IMR-90 (cell line): ENCODE measurements around the gene AKAP12. TPM values are rescaled to one million over a fixed set of nuclear protein-coding genes. Genes with fewer than 3 reads are reported as not detected.

Experiments
- ATAC-seq: fragments of 200-7000 bp; cut with Tn5 transposase; 2 replicates; pipeline ENCODE4 v1.9.1; 2020; ENCODE audit warnings: low read depth, mild to moderate bottlenecking, moderate library complexity
- BruUV-seq: library from RNA; stranded (reverse); fragments of 400-500 nt; replicated peaks from 2 replicates; lab custom pipeline; 2021; lab: Mats Ljungman, UMichigan
- CTCF ChIA-PET: fragments of 300-600 bp; formaldehyde crosslinking; extraction: SDS; loops from one replicate; lab custom pipeline; 2021; ENCODE audit warnings: antibody characterized with exemption; lab: Yijun Ruan, JAX
- POLR2A ChIA-PET: fragments of 300-600 bp; sonication (Branson Sonifier 250); formaldehyde crosslinking; loops from one replicate; lab custom pipeline; 2022; ENCODE audit warnings: antibody characterized with exemption; ENCODE audit not compliant: unreplicated experiment; lab: Charles Lee
- DNase-seq: peaks from one replicate; pipeline ENCODE4 v3.0.0; 2013
- H2AFZ ChIP-seq: replicated peaks from 2 replicates; pipeline ENCODE3; 2013; ENCODE audit warnings: low read length, mild to moderate bottlenecking; ENCODE audit not compliant: poor library complexity
- H2AK5ac ChIP-seq: 2 replicates; pipeline ENCODE4 v1.6.1; 2013; ENCODE audit warnings: low read depth, low read length, inconsistent platforms
- H2AK9ac ChIP-seq: replicated peaks from 2 replicates; pipeline ENCODE3; 2013; ENCODE audit warnings: mild to moderate bottlenecking, low read depth, low read length, moderate library complexity; ENCODE audit not compliant: poor library complexity
- H2BK120ac ChIP-seq: 2 replicates; pipeline ENCODE4 v1.6.1; 2013; ENCODE audit warnings: low read depth, low read length, inconsistent platforms
- H2BK15ac ChIP-seq: 3 replicates; pipeline ENCODE4 v1.6.1; 2013; ENCODE audit warnings: low read depth, low read length, inconsistent platforms
- H2BK20ac ChIP-seq: 2 replicates; pipeline ENCODE4 v1.6.1; 2013; ENCODE audit warnings: low read depth, mild to moderate bottlenecking, inconsistent platforms, low read length, moderate library complexity
- H2BK5ac ChIP-seq: 2 replicates; pipeline ENCODE4 v1.6.1; 2013; ENCODE audit warnings: mild to moderate bottlenecking, low read depth, low read length, inconsistent platforms; ENCODE audit not compliant: poor library complexity, severe bottlenecking
- H3K14ac ChIP-seq: replicated peaks from 2 replicates; pipeline ENCODE4 v1.6.1; 2013; ENCODE audit warnings: low read depth, low read length, inconsistent platforms
- H3K18ac ChIP-seq: 2 replicates; pipeline ENCODE4 v1.6.1; 2013; ENCODE audit warnings: low read depth, low read length, control low read depth
- H3K23ac ChIP-seq: 2 replicates; pipeline ENCODE4 v1.6.1; 2013; ENCODE audit warnings: low read depth, low read length, inconsistent platforms
- H3K27ac ChIP-seq: 2 replicates; pipeline ENCODE4 v1.5.1; 2013; ENCODE audit warnings: mild to moderate bottlenecking, control low read depth, low read length; ENCODE audit not compliant: insufficient read depth
- H3K27me3 ChIP-seq: 2 replicates; pipeline ENCODE4 v1.6.1; 2013; ENCODE audit warnings: low read length; ENCODE audit not compliant: control insufficient read depth, insufficient read depth
- H3K36me3 ChIP-seq: 2 replicates; pipeline ENCODE4 v1.6.1; 2013; ENCODE audit warnings: low read length, mixed read lengths; ENCODE audit not compliant: control insufficient read depth, insufficient read depth
- H3K4ac ChIP-seq: 2 replicates; pipeline ENCODE4 v1.6.1; 2013; ENCODE audit warnings: low read depth, low read length, inconsistent platforms
- H3K4me1 ChIP-seq: 2 replicates; pipeline ENCODE4 v1.6.1; 2013; ENCODE audit warnings: low read length, mixed read lengths; ENCODE audit not compliant: control insufficient read depth, insufficient read depth
- H3K4me2 ChIP-seq: 2 replicates; pipeline ENCODE4 v1.6.1; 2013; ENCODE audit warnings: low read depth, mild to moderate bottlenecking, control low read depth, low read length, moderate library complexity
- H3K4me3 ChIP-seq: 2 replicates; pipeline ENCODE4 v1.5.1; 2013; ENCODE audit warnings: low read depth, mild to moderate bottlenecking, control low read depth, low read length, moderate library complexity; ENCODE audit not compliant: insufficient read depth
- H3K56ac ChIP-seq: 2 replicates; pipeline ENCODE4 v1.6.1; 2013; ENCODE audit warnings: low read length, inconsistent platforms; ENCODE audit not compliant: insufficient read depth; ENCODE audit errors: extremely low read depth
- H3K79me1 ChIP-seq, 2 experiments: 2 replicates each; pipeline ENCODE4 v1.6.1; 2013; ENCODE audit warnings: low read length in 2 of 2, inconsistent platforms in 1 of 2, low read depth in 1 of 2
- H3K9ac ChIP-seq: 2 replicates; pipeline ENCODE4 v1.6.1; 2013; ENCODE audit warnings: low read depth, low read length, control low read depth
- H3K9me1 ChIP-seq: 2 replicates; pipeline ENCODE4 v1.6.1; 2013; ENCODE audit warnings: low read length, inconsistent platforms; ENCODE audit not compliant: insufficient read depth
- H3K9me3 ChIP-seq: 2 replicates; pipeline ENCODE4 v1.6.1; 2013; ENCODE audit warnings: low read length; ENCODE audit not compliant: control insufficient read depth, insufficient read depth
- H4K20me1 ChIP-seq: 2 replicates; pipeline ENCODE4 v1.6.1; 2013; ENCODE audit warnings: low read length, inconsistent platforms; ENCODE audit not compliant: insufficient read depth
- H4K5ac ChIP-seq: 2 replicates; pipeline ENCODE4 v1.6.1; 2013; ENCODE audit warnings: mild to moderate bottlenecking, low read depth, low read length, control low read depth
- H4K8ac ChIP-seq, 2 experiments: 2 replicates each; pipeline ENCODE4 v1.6.1; 2013; ENCODE audit warnings: low read depth in 2 of 2, low read length in 2 of 2, control low read depth in 1 of 2, inconsistent platforms in 1 of 2
- H4K91ac ChIP-seq: 2 replicates; pipeline ENCODE4 v1.6.1; 2013; ENCODE audit warnings: low read depth, low read length, inconsistent platforms; ENCODE audit not compliant: insufficient read depth
- BHLHE40 ChIP-seq: fragments of 150-350 bp; IDR thresholded peaks from 2 replicates; pipeline ENCODE4 v1.6.1; 2016; ENCODE audit warnings: mild to moderate bottlenecking, low read depth, low read length
- CEBPB ChIP-seq: IDR thresholded peaks from 2 replicates; pipeline ENCODE4 v1.6.1; 2012; ENCODE audit warnings: low read depth, low read length, improper control_type of control experiment
- WGBS, 2 experiments: methylation state at CpG; one replicate each; pipeline versions ENCODE4 v1.1.5 to v1.1.7; 2013; ENCODE audit warnings: missing lambda C conversion rate in 2 of 2; ENCODE audit not compliant: insufficient read length in 1 of 2; ENCODE audit errors: extremely low coverage in 2 of 2; 5-methylcytosine and 5-hydroxymethylcytosine counted together
- dilution Hi-C: fragments of 300-500 bp; cut with HindIII; formaldehyde crosslinking; loops from one replicate; pipeline ENCODE4 v1.14.3; 2018; ENCODE audit warnings: low sequenced_read_pairs; ENCODE audit not compliant: unreplicated experiment
- in situ Hi-C: fragments of 300-500 bp; cut with MboI; formaldehyde crosslinking; loops from 3 replicates; pipeline ENCODE4 v1.14.3; 2019; ENCODE audit warnings: low sequenced_read_pairs, inconsistent platforms, mixed read lengths
- intact Hi-C: fragments of 100-400 bp; cut with micrococcal nuclease; formaldehyde crosslinking; loops from 2 replicates; pipeline ENCODE4 v1.10.0; 2022
- polyA plus RNA-seq, 3 experiments: library from polyadenylated mRNA; depleted of rRNA; stranded (reverse); fragments of >200 nt; gene quantifications; 2 replicates each; pipeline ENCODE4 v1.2.3, GENCODE V29; 2012; ENCODE audit warnings: low replicate concordance in 1 of 3
- total RNA-seq: library from RNA; depleted of rRNA; stranded (reverse); fragments of >200 nt; gene quantifications from 2 replicates; pipeline ENCODE4 v1.2.3, GENCODE V29; 2012

The AKAP12 gene
- total and polyA plus RNA-seq, 2 of the 4 experiments (the other 2 are of a cell fraction) = 56.0 to 118 TPM

DNA sequence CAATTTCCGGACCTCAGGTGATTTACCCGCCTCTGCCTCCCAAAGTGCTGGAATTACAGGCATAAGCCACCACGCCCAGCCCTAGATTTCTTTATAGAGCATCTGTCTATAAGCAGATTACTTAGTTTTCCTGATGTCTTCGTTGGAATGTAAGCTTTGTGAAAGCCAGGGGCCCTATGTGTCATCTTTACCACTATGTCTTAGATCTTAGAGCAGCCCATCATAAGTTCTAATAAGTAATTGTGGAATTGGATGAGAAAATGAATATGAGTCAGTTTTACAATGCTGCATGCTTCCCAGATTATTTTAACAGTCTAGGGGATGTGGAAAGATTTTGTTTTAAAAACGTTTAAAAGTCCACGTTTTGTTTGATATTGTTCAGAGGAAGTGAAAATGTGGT is 160.7 kb downstream of the AKAP12 start:
- Histone ChIP-seq H3K9me3 (no peaks in the 10 kb centered on the region), H4K20me1 (peaks cover 69% of the 10 kb centered on the region), H3K23ac (no peak overlapping the region), H3K56ac (no peak overlapping the region), H3K79me1 (peaks cover 4 to 51% of the 10 kb centered on the region in 2 experiments; a peak in 3 of 4 replicates), H2AK5ac (no peak overlapping the region), H2BK5ac (no peak overlapping the region), H3K27ac (no peak overlapping the region), H4K5ac (no peak overlapping the region), H4K91ac (no peak overlapping the region), H2AK9ac (no peak overlapping the region), H2BK120ac (no peak overlapping the region), H3K14ac (no peak overlapping the region), H4K8ac (no peak overlapping the region), H3K9ac (no peak overlapping the region), H3K27me3 (no peaks in the 10 kb centered on the region), H3K9me1 (peaks cover 3% of the 10 kb centered on the region; the same call in 1 of the 2 replicates), H2BK15ac (no peak overlapping the region), H3K18ac (no peak overlapping the region), H3K4me2 (no peak overlapping the region), H3K4me3 (no peak overlapping the region), H3K4me1 (peaks cover 4% of the 10 kb centered on the region; the same call in 1 of the 2 replicates), H2AFZ (no peak overlapping the region), H3K4ac (no peak overlapping the region), H3K36me3 (peaks cover 13% of the 10 kb centered on the region), H2BK20ac (no peak overlapping the region)
- intact Hi-C loops = no loop called here
- ChIA-PET CTCF (no interaction called here), POLR2A (no interaction called here)
- dilution Hi-C loops = no loop called here
- BruUV-seq = no TSS peak
- ATAC-seq (peak; percentile 38), DNase-seq (peak; percentile 75)
- in situ Hi-C loops = no loop called here
- WGBS, 2 experiments = no CpG with 5 or more reads among the region's 6 CpGs
- TF ChIP-seq CEBPB (0 out of 2 replicates have a peak, but pooled peaks have one; percentile 12), BHLHE40 (no peak)
